Effector memory CD4-positive, alpha-beta T cell (primary cell): ENCODE results near the gene PCBP2.
A peak's percentile ranks its signal among the peaks of the same experiment; 100 is the strongest.

Source experiments
- DNase-seq, 3 donors: peaks; one replicate each; pipeline ENCODE4 v3.0.0-alpha.2; 2020
- H3K27ac ChIP-seq: 2 replicates; pipeline ENCODE4 v1.7.0; 2013; ENCODE audit warnings: mild to moderate bottlenecking, low read length, moderate library complexity; ENCODE audit not compliant: insufficient read depth, poor library complexity, severe bottlenecking
- H3K27me3 ChIP-seq: replicated peaks from 2 replicates; pipeline ENCODE4 v1.7.0; 2013; ENCODE audit warnings: mild to moderate bottlenecking, low read length; ENCODE audit not compliant: insufficient read depth, control insufficient read depth, poor library complexity, severe bottlenecking
- H3K36me3 ChIP-seq: 2 replicates; pipeline ENCODE4 v1.7.0; 2013; ENCODE audit warnings: mild to moderate bottlenecking, low read length, moderate library complexity; ENCODE audit not compliant: control insufficient read depth, insufficient read depth
- H3K4me1 ChIP-seq: 2 replicates; pipeline ENCODE4 v1.7.0; 2013; ENCODE audit warnings: low read length, mild to moderate bottlenecking; ENCODE audit not compliant: control insufficient read depth, insufficient read depth, poor library complexity, severe bottlenecking
- H3K4me3 ChIP-seq: 2 replicates; pipeline ENCODE4 v1.7.0; 2013; ENCODE audit warnings: low read length, low read depth, mild to moderate bottlenecking; ENCODE audit not compliant: insufficient read depth, poor library complexity, severe bottlenecking
- H3K9me3 ChIP-seq: 2 replicates; pipeline ENCODE4 v1.7.0; 2013; ENCODE audit warnings: mild to moderate bottlenecking, low read length, moderate library complexity; ENCODE audit not compliant: control insufficient read depth

Gene PCBP2

DNA sequence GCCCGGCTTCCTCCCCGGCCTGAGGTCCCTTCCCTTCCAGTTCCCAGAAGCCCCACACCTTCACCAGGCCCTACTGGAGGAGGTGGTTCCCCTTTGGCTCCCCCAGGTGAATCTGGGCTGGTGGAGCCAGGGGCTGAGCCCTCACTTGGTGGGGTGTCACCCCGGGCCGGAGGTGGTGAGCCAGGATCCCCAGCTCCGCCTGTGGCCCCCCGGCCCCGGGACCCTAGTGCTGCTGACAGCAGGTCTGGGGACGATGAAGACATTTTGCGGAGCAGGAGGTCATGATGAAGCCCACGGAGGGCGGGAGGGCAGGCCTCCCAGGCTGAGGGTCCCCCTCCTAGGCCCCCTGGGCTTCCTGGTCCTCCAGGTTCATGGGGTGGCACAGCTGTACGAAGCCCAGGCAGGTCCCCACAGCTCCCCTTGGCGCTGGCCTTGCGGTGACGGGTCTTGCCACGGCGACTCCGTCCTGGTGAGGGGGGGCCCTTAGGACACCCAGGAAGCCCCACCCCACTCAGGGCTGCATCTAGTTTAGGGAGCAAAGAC lies 30.8 kb downstream of the PCBP2 start:
- Histone ChIP-seq H3K4me3 (no peak overlapping the region), H3K27me3 (no peaks in the 10 kb centered on the region), H3K36me3 (peaks cover 69% of the 10 kb centered on the region), H3K4me1 (no peaks in the 10 kb centered on the region), H3K27ac (no peak overlapping the region), H3K9me3 (no peaks in the 10 kb centered on the region)
- no peak for DNase-seq

DNA sequence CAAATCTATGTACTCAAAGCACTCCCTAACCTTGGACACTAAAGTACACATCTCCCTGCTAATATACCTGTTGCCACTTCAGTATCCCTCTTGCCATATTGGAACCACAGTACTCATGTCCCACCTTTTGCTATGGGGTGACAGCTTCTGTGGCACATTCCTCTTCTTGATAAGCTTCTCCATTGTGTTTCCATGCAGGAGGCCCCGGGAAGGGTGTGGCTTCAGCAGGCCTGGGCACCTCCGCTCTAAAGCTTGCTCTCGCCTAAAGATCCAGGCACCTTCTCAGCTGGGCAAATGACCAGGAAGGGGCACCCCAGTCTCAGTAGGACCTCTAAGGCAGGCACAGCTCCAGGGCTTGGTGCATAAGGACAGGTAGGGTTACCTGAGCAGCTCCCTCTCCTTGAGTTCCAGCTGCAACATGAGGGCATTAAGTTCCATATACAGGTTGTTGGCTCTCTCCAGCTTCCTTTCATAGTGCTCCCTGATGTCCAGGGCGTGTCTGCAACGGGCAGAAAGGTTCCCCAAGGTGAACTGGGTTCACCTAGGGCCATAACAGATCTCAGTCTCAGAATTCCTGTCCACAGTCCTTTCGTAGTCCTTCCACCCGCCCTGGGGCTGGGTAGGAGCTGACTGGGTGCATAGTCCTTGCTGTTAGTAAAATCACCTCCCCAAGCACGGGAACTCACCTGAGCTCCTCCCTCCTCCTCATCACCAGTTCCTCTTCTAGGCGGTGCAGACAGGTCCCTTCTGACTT lies 31.5 kb downstream of the PCBP2 start:
- no peak overlapping the region for H3K27ac ChIP-seq
- no peak overlapping the region for H3K4me3 ChIP-seq
- H3K36me3 ChIP-seq = peaks cover 64% of the 10 kb centered on the region
- H3K4me1 ChIP-seq = no peaks in the 10 kb centered on the region
- no peak for DNase-seq
- no peaks in the 10 kb centered on the region for H3K9me3 ChIP-seq
- no peaks in the 10 kb centered on the region for H3K27me3 ChIP-seq

DNA sequence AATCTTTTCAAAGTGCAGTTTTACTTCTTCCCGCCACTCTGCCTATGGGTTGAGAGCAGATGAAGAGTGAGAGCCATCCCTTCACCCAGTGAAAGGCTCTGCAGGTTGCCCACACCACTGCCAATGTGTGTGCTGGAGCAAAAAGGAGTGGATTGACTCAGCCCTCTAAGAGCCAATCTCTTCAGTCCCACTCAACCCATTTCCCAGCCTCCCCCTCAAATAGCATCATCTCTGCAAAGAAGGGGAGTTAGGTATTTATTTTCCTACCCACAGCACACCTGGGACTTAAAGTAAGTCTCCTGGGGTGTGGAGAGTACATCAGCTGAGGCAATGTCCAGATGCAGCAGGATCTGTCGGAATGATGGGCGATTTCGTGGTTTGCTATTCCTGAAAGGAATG lies 32.1 kb downstream of the PCBP2 start:
- no peaks in the 10 kb centered on the region for H3K27me3 ChIP-seq
- no peak for DNase-seq
- no peak overlapping the region for H3K27ac ChIP-seq
- H3K4me3 ChIP-seq = no peak overlapping the region
- H3K36me3 ChIP-seq = peaks cover 59% of the 10 kb centered on the region
- no peaks in the 10 kb centered on the region for H3K9me3 ChIP-seq
- no peaks in the 10 kb centered on the region for H3K4me1 ChIP-seq

DNA sequence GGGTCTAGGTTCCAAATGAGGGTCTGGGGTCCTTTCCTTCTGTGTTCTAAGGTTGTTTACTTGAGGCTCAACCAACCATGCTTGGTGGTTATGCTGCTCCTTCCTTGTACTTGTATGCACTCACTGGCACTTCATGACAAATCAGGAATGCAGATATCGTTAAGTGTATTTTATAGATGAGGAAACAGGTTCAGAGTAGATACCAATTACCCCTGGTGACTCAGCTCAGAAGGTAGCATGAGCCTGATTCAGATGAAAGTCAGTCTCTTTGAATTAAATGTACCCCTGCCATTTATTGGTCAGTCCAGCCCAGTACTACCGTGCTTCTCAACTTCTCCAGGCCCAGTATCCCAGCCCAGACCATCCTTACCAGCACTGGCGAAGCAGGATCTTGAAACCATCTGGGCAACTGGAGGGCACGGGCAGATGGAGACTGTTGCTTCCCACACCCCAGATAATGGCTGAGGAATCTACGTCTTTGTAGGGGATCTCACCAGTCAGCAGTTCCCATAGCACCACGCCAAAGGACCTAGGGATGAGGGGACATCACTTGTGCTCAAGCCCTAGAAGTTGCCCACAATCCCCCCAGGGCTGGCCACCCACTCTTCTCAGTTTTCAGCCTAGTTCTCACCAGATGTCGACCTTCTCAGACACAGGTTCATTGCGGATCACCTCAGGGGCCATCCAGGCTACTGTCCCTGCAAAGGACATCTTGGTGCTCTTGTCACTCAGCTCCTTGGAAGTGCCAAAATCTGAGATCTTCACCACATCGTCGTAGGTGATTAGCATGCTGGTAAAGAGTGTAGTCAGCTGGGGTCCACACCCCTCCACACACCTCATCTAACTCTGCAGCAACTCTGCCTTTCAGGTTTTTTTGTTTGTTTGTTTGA lies 33.0 kb downstream of the PCBP2 start:
- no peaks in the 10 kb centered on the region for H3K9me3 ChIP-seq
- peaks cover 50% of the 10 kb centered on the region for H3K36me3 ChIP-seq
- no peak overlapping the region for H3K4me3 ChIP-seq
- no peaks in the 10 kb centered on the region for H3K4me1 ChIP-seq
- H3K27ac ChIP-seq = no peak overlapping the region
- no peaks in the 10 kb centered on the region for H3K27me3 ChIP-seq
- no peak for DNase-seq

DNA sequence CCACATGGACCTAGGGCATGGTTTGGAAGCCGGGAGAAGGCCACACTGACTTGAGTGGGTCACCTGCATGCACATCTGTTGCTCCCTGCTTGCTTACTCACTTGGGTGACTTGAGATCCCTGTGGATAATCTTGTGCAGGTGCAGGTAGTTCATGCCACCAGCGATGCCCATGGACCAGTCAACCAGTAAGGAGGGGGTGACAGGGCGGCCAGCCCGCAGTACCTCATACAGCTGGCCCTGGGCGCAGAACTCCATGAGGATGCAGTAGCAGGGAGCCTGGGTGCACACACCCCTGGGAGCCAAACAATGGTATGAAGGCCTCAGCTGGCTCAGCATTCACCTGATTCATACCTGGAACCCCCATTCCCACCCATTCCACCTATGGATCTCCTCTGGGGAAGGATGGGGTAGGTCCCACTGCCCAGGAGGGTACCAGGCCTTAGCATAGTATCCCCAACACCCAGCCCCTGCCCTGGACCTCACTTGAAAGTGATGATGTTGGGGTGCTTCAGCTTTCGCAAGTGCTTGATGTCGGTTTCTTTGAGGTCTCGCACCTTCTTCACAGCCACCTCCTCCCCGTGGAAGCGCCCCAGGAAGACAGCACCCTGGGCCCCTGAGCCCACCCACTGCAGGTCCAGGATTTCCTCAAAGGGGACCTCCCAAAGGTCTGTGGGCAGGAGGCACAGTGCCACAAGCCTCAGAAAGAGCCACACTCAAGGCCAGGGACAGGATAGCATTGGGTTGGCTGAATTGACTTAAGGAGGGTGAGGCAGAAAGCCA lies 34.2 kb downstream of the PCBP2 start:
- no peaks in the 10 kb centered on the region for H3K4me1 ChIP-seq
- H3K36me3 ChIP-seq = peaks cover 40% of the 10 kb centered on the region
- no peak overlapping the region for H3K4me3 ChIP-seq
- no peak overlapping the region for H3K27ac ChIP-seq
- no peaks in the 10 kb centered on the region for H3K9me3 ChIP-seq
- no peak for DNase-seq
- H3K27me3 ChIP-seq = no peaks in the 10 kb centered on the region

DNA sequence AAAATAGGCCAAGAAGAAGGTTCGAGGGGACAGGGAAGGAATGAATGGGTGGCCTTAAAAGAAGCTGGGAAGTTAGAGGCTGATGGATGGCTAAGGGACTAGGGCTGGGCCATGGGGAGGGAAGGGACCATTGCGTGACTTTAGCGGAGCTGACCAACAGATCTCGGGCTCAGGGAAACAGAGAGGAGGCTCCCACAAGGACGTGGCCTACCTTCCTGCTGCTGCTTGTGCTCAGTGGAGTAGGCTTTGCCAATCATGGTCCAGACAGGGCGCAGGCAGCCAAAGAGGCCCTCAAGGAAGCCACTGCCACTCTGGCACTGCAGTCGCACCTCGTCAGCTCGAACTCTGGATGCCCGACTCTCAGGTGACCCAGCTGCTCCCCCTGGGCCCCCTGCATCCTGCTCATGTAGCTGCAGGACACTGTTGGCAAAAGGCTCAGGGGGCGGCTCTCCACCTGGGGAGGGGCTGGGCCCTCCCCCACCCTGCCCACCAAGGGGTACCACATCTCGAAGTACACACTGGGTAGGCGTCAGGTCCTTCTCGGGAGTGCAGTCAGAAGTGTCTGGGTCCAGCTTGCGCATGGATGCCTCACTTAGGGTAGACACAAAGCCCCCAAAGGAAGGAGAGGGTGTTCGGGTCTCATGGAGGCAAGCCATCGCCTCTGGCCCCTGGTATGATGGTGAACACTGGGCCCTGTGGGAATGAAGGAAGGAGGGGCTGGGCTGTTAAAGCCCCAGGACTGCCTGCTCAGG lies 35.0 kb downstream of the PCBP2 start:
- Histone ChIP-seq H3K4me1 (no peaks in the 10 kb centered on the region), H3K27ac (no peak overlapping the region), H3K27me3 (no peaks in the 10 kb centered on the region), H3K4me3 (no peak overlapping the region), H3K36me3 (peaks cover 34% of the 10 kb centered on the region), H3K9me3 (no peaks in the 10 kb centered on the region)
- no peak for DNase-seq

DNA sequence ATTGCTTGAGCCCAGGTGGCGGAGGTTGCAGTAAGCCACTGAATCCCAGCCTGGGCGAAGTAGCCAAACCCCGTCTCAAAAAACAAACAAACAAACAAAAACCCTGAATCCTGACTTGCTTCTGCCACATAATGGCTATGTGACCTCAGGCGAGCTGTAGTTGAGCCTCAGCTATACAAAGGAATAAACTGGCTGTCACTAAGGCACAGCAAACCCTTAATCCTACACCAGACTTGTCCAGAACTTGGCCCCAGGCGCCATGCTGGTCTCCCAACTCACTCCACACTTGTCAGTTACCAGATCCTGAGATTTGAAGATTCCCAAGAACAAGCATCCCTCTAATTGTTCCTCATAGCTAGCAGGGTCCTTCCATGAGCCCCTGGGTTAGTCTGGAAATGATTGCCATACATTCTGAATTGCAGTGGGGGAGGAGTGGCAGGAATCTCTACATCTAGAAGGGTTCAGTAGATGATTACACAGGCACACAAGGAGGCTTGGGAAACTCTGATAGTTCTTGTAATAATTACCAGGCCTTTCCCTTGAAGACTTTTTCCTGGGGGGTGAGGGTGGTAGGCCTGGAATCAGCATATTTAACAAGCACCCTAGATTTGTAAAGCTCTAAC lies 37.5 kb downstream of the PCBP2 start:
- DNase-seq = no peak
- no peak overlapping the region for H3K4me3 ChIP-seq
- no peaks in the 10 kb centered on the region for H3K9me3 ChIP-seq
- no peak overlapping the region for H3K27ac ChIP-seq
- no peaks in the 10 kb centered on the region for H3K27me3 ChIP-seq
- peaks cover 9% of the 10 kb centered on the region for H3K36me3 ChIP-seq
- peaks cover 19% of the 10 kb centered on the region for H3K4me1 ChIP-seq

DNA sequence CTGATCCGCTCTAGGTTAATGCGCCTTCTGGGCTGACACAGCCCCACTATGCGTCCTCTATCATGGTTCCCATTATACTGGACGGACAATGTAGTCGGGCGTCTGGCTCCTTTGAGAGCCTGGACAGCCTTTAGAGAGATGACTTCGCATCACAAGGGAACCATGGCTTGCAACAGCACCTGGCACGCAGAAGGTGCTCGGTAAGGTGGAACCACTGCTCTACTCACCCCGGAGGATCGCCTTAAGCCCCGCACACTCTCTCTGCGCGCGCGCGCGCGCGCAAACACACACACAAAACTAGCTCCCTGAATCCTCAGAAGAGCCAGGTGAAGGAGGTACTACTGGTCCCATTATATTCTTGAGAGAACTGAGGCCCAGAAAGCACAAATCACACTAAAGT lies 40.3 kb downstream of the PCBP2 start:
- Histone ChIP-seq H3K36me3 (no peaks in the 10 kb centered on the region), H3K27me3 (no peaks in the 10 kb centered on the region), H3K4me3 (no peak overlapping the region), H3K9me3 (no peaks in the 10 kb centered on the region), H3K4me1 (peaks cover 19% of the 10 kb centered on the region), H3K27ac (peak overlapping the region; percentile 83)
- no peak for DNase-seq
